GM23338 (cell line): ENCODE results near the gene TRIAP1. TPM values are rescaled to one million over a fixed set of nuclear protein-coding genes. Genes with fewer than 3 reads are reported as not detected.

Experiments
- ATAC-seq: fragments of 200-7000 bp; cut with Tn5 transposase; 3 replicates; pipeline ENCODE4 v1.9.1; 2020
- DNase-seq: peaks from one replicate; pipeline ENCODE4 v3.0.0-alpha.2; 2015; ENCODE audit warnings: low spot score
- H2AFZ ChIP-seq: fragments of 200-600 bp; sonication (generic); 2 replicates; pipeline ENCODE4 v1.8.0; 2016; ENCODE audit warnings: antibody characterized with exemption, mild to moderate bottlenecking, moderate library complexity
- H3F3A ChIP-seq: fragments of 200-600 bp; sonication (generic); replicated peaks from 2 replicates; pipeline ENCODE4 v1.8.0; 2017; ENCODE audit warnings: antibody characterized with exemption, mixed run types, low read depth
- H3K27ac ChIP-seq: fragments of 200-600 bp; sonication (generic); 2 replicates; pipeline ENCODE4 v1.6.1; 2016; ENCODE audit warnings: low read depth
- H3K27me3 ChIP-seq: fragments of 200-600 bp; sonication (generic); 2 replicates; pipeline ENCODE4 v1.8.0; 2016; ENCODE audit warnings: mild to moderate bottlenecking, mixed run types, moderate library complexity; ENCODE audit not compliant: insufficient read depth
- H3K36me3 ChIP-seq: fragments of 200-600 bp; sonication (generic); 2 replicates; pipeline ENCODE4 v1.8.0; 2016; ENCODE audit warnings: mild to moderate bottlenecking; ENCODE audit not compliant: insufficient read depth
- H3K4me1 ChIP-seq: fragments of 200-600 bp; sonication (generic); 2 replicates; pipeline ENCODE4 v1.8.0; 2016; ENCODE audit warnings: mild to moderate bottlenecking, moderate library complexity; ENCODE audit not compliant: insufficient read depth
- H3K4me2 ChIP-seq: fragments of 200-600 bp; sonication (generic); 2 replicates; pipeline ENCODE4 v1.7.1; 2017; ENCODE audit warnings: mixed run types
- H3K4me3 ChIP-seq: fragments of 200-600 bp; sonication (generic); 2 replicates; pipeline ENCODE4 v1.6.1; 2016; ENCODE audit warnings: mixed run types
- H3K79me2 ChIP-seq: fragments of 200-600 bp; sonication (generic); replicated peaks from 2 replicates; pipeline ENCODE4 v1.8.0; 2017; ENCODE audit warnings: mild to moderate bottlenecking; ENCODE audit not compliant: insufficient read depth
- H3K9me2 ChIP-seq: fragments of 200-600 bp; sonication (generic); 2 replicates; pipeline ENCODE4 v1.8.0; 2017; ENCODE audit not compliant: insufficient read depth
- H4K20me1 ChIP-seq: fragments of 200-600 bp; sonication (generic); replicated peaks from 2 replicates; pipeline ENCODE4 v1.8.0; 2017; ENCODE audit warnings: mild to moderate bottlenecking; ENCODE audit not compliant: insufficient read depth
- H3K27ac Mint-ChIP-seq: 2 replicates; pipeline ENCODE4 v1.8.0; 2020; ENCODE audit warnings: inconsistent platforms, mild to moderate bottlenecking, moderate library complexity, mixed read lengths
- H3K27me3 Mint-ChIP-seq: 3 replicates; pipeline ENCODE4 v1.8.0; 2022; ENCODE audit warnings: low read depth, mild to moderate bottlenecking, moderate library complexity, mixed read lengths, inconsistent platforms; ENCODE audit not compliant: insufficient read depth, poor library complexity
- H3K36me3 Mint-ChIP-seq: 3 replicates; pipeline ENCODE4 v1.8.0; 2021; ENCODE audit warnings: low read depth, mild to moderate bottlenecking, inconsistent platforms, moderate library complexity, mixed read lengths
- H3K4me1 Mint-ChIP-seq: 3 replicates; pipeline ENCODE4 v1.8.0; 2020; ENCODE audit warnings: mild to moderate bottlenecking, inconsistent platforms, mixed read lengths
- H3K4me3 Mint-ChIP-seq: 3 replicates; pipeline ENCODE4 v1.8.0; 2021; ENCODE audit warnings: moderate library complexity, mild to moderate bottlenecking, inconsistent platforms, mixed read lengths
- H3K9me3 Mint-ChIP-seq: 3 replicates; pipeline ENCODE4 v1.8.0; 2020; ENCODE audit warnings: moderate library complexity, mild to moderate bottlenecking, inconsistent platforms, mixed read lengths
- POLR2AphosphoS5 ChIP-seq: IDR thresholded peaks from 2 replicates; pipeline ENCODE4 v1.6.1; 2016; ENCODE audit warnings: antibody characterized with exemption, low read depth
- ZNF114 ChIP-seq: fragments of 250-450 bp; sonication (Bioruptor Pico); IDR thresholded peaks from 2 replicates; pipeline ENCODE4 v1.5.0; 2020; ENCODE audit warnings: mild to moderate bottlenecking, moderate library complexity
- polyA plus RNA-seq: library from polyadenylated mRNA; unstranded; fragments of >200 nt; fragmentation: Nextera tagmentation; extraction: Ambion mirVana; gene quantifications from 2 replicates; pipeline ENCODE4 v1.2.1, GENCODE V29; 2016
- total RNA-seq: library from RNA; depleted of rRNA; stranded (reverse); fragments of >200 nt; shearing (Covaris generic); gene quantifications from 2 replicates; pipeline ENCODE4 v1.2.3, GENCODE V29; 2014
- TF ChIP-seq, protein P1 (sequence below): IDR thresholded peaks from 2 replicates; pipeline ENCODE4 v1.6.1; 2016; ENCODE audit warnings: antibody characterized with exemption
- TF ChIP-seq, protein P2 (sequence below): IDR thresholded peaks from one replicate; pipeline ENCODE4 v1.6.1; 2018; ENCODE audit warnings: antibody characterized with exemption; ENCODE audit not compliant: unreplicated experiment
- TF ChIP-seq, protein P3 (sequence below): fragments of 250-450 bp; sonication (Bioruptor Pico); IDR thresholded peaks from 2 replicates; pipeline ENCODE4 v1.5.0; 2020; ENCODE audit warnings: mild to moderate bottlenecking, moderate library complexity

Gene TRIAP1
- total and polyA plus RNA-seq, 2 experiments from 2014 or later: 53.4 to 94.2 TPM

DNA sequence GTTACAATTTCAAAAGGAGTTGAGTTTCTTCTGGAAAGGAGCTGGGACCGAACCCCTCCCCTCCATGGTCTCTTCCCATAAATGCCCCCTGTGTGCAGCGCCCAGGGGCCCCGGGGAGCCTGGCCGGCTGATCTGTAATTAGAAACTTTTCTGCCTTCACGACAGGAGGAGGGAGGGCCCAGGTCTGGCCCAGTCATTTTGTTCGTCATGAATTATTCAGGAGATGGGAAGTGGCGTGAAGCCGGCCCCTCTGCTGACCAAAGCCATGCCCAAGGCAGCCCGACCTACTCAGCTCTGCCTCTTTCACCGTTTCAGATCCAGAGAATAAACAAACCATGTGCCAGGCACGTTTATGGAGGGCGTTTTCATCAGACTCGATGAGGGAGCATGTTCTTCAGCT is 44.0 kb downstream of the TRIAP1 start (continued):
- TF ChIP-seq POLR2AphosphoS5: 0 out of 2 replicates have a peak, but pooled peaks have one; percentile 23

DNA sequence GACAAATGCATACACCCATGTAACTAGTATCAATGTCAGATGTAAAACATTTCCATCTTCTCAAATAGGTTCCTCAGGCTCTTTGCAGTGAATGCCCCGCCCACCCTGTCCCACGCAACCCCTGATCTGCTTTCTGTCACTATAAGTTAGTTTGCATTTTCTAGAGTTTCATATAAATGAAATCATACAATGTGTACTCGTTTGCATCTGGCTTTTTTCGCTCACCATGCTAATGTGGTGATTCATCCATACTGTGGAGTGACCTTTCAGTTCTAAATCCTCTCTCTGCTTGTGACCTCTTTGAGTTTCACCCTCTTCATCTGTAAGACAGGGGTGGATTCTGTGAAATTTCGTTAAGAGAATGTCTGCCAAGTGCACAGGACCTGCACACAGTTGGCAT is 46.7 kb downstream of the TRIAP1 start:
- TF ChIP-seq, protein P1, sequence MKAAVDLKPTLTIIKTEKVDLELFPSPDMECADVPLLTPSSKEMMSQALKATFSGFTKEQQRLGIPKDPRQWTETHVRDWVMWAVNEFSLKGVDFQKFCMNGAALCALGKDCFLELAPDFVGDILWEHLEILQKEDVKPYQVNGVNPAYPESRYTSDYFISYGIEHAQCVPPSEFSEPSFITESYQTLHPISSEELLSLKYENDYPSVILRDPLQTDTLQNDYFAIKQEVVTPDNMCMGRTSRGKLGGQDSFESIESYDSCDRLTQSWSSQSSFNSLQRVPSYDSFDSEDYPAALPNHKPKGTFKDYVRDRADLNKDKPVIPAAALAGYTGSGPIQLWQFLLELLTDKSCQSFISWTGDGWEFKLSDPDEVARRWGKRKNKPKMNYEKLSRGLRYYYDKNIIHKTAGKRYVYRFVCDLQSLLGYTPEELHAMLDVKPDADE: no peak
- TF ChIP-seq, protein P2, sequence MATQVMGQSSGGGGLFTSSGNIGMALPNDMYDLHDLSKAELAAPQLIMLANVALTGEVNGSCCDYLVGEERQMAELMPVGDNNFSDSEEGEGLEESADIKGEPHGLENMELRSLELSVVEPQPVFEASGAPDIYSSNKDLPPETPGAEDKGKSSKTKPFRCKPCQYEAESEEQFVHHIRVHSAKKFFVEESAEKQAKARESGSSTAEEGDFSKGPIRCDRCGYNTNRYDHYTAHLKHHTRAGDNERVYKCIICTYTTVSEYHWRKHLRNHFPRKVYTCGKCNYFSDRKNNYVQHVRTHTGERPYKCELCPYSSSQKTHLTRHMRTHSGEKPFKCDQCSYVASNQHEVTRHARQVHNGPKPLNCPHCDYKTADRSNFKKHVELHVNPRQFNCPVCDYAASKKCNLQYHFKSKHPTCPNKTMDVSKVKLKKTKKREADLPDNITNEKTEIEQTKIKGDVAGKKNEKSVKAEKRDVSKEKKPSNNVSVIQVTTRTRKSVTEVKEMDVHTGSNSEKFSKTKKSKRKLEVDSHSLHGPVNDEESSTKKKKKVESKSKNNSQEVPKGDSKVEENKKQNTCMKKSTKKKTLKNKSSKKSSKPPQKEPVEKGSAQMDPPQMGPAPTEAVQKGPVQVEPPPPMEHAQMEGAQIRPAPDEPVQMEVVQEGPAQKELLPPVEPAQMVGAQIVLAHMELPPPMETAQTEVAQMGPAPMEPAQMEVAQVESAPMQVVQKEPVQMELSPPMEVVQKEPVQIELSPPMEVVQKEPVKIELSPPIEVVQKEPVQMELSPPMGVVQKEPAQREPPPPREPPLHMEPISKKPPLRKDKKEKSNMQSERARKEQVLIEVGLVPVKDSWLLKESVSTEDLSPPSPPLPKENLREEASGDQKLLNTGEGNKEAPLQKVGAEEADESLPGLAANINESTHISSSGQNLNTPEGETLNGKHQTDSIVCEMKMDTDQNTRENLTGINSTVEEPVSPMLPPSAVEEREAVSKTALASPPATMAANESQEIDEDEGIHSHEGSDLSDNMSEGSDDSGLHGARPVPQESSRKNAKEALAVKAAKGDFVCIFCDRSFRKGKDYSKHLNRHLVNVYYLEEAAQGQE: no peak
- Mint-ChIP-seq H3K9me3 (no peaks in the 10 kb centered on the region), H3K27me3 (peaks cover 19% of the 10 kb centered on the region)

DNA sequence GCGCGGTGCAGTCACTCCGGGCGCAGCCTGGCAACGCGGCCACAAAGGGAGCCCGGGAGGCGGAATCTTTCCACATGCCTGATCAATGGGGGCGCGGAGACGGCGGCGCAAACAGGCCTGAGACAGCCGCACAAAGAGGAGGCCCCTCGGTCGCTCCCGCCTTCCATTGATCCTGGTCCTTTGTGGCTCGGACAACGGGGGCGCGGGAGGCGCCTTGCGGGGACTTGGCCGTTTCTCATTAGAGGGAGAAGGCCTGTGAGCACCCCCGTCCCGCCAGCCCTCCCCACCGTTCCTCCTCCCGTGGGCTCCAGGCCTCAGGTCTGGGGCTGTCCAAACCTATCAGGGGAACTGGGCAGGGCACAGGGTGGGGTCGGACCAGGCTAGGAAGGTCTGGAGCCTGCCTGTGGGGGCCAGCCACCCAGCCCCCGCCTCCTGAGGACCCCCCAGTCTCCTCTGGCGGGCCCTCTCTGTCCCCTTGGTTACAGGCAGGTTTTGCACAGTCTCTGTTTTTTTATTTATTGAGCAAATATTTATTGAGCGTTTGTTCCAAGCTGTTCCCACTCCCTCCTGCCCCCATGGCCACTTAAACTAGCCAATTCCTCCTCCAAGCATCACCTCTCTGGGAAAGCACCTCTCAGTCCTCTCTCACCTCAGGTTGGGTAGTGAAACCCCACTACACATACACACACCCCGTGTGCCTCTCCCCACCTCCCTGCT is 48.2 kb downstream of the TRIAP1 start:
- peaks cover 30% of the 10 kb centered on the region for H3F3A ChIP-seq
- no peaks in the 10 kb centered on the region for H4K20me1 ChIP-seq
- ATAC-seq (peak; percentile 6), DNase-seq (peak; percentile 69)
- Mint-ChIP-seq H3K4me3 (no peak overlapping the region; the same call in 2 of the 3 replicates), H3K9me3 (no peaks in the 10 kb centered on the region), H3K27ac (no peak overlapping the region), H3K4me1 (peaks cover 38% of the 10 kb centered on the region), H3K36me3 (no peaks in the 10 kb centered on the region), H3K27me3 (peaks cover 19% of the 10 kb centered on the region)
- peaks cover 43% of the 10 kb centered on the region for H3K4me1 ChIP-seq
- H3K9me2 ChIP-seq: no peaks in the 10 kb centered on the region
- H3K27me3 ChIP-seq: no peaks in the 10 kb centered on the region
- H3K4me3 ChIP-seq: peak overlapping the region; percentile 26; the same call in 1 of the 2 replicates
- H3K27ac ChIP-seq: 0 out of 2 replicates have a peak overlapping the region, but pooled peaks have one; percentile 26
- peak overlapping the region; percentile 98 for H2AFZ ChIP-seq
- peak overlapping the region; percentile 66; the same call in 1 of the 2 replicates for H3K4me2 ChIP-seq
- no peaks in the 10 kb centered on the region for H3K79me2 ChIP-seq
- H3K36me3 ChIP-seq: no peaks in the 10 kb centered on the region
- TF ChIP-seq, protein P3, sequence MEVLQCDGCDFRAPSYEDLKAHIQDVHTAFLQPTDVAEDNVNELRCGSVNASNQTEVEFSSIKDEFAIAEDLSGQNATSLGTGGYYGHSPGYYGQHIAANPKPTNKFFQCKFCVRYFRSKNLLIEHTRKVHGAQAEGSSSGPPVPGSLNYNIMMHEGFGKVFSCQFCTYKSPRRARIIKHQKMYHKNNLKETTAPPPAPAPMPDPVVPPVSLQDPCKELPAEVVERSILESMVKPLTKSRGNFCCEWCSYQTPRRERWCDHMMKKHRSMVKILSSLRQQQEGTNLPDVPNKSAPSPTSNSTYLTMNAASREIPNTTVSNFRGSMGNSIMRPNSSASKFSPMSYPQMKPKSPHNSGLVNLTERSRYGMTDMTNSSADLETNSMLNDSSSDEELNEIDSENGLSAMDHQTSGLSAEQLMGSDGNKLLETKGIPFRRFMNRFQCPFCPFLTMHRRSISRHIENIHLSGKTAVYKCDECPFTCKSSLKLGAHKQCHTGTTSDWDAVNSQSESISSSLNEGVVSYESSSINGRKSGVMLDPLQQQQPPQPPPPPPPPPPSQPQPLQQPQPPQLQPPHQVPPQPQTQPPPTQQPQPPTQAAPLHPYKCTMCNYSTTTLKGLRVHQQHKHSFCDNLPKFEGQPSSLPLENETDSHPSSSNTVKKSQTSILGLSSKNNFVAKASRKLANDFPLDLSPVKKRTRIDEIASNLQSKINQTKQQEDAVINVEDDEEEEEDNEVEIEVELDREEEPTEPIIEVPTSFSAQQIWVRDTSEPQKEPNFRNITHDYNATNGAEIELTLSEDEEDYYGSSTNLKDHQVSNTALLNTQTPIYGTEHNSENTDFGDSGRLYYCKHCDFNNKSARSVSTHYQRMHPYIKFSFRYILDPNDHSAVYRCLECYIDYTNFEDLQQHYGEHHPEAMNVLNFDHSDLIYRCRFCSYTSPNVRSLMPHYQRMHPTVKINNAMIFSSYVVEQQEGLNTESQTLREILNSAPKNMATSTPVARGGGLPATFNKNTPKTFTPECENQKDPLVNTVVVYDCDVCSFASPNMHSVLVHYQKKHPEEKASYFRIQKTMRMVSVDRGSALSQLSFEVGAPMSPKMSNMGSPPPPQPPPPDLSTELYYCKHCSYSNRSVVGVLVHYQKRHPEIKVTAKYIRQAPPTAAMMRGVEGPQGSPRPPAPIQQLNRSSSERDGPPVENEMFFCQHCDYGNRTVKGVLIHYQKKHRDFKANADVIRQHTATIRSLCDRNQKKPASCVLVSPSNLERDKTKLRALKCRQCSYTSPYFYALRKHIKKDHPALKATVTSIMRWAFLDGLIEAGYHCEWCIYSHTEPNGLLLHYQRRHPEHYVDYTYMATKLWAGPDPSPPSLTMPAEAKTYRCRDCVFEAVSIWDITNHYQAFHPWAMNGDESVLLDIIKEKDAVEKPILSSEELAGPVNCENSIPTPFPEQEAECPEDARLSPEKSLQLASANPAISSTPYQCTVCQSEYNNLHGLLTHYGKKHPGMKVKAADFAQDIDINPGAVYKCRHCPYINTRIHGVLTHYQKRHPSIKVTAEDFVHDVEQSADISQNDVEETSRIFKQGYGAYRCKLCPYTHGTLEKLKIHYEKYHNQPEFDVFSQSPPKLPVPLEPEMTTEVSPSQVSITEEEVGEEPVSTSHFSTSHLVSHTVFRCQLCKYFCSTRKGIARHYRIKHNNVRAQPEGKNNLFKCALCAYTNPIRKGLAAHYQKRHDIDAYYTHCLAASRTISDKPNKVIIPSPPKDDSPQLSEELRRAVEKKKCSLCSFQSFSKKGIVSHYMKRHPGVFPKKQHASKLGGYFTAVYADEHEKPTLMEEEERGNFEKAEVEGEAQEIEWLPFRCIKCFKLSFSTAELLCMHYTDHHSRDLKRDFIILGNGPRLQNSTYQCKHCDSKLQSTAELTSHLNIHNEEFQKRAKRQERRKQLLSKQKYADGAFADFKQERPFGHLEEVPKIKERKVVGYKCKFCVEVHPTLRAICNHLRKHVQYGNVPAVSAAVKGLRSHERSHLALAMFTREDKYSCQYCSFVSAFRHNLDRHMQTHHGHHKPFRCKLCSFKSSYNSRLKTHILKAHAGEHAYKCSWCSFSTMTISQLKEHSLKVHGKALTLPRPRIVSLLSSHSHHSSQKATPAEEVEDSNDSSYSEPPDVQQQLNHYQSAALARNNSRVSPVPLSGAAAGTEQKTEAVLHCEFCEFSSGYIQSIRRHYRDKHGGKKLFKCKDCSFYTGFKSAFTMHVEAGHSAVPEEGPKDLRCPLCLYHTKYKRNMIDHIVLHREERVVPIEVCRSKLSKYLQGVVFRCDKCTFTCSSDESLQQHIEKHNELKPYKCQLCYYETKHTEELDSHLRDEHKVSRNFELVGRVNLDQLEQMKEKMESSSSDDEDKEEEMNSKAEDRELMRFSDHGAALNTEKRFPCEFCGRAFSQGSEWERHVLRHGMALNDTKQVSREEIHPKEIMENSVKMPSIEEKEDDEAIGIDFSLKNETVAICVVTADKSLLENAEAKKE (CRISPR knock-in tag): no peak
- TF ChIP-seq, protein P1: no peak
- TF ChIP-seq ZNF114 (CRISPR knock-in tag): no peak

More for the DNA sequence above, 46.7 kb downstream of the TRIAP1 start:
- Histone ChIP-seq H3K4me2 (no peak overlapping the region), H3K79me2 (no peaks in the 10 kb centered on the region), H3K27ac (no peak overlapping the region), H2AFZ (no peak overlapping the region), H3K36me3 (no peaks in the 10 kb centered on the region), H4K20me1 (no peaks in the 10 kb centered on the region), H3F3A (peaks cover 16% of the 10 kb centered on the region), H3K27me3 (no peaks in the 10 kb centered on the region), H3K4me3 (no peak overlapping the region), H3K9me2 (no peaks in the 10 kb centered on the region), H3K4me1 (peaks cover 32% of the 10 kb centered on the region)
- Mint-ChIP-seq H3K4me1 (peaks cover 27% of the 10 kb centered on the region), H3K36me3 (no peaks in the 10 kb centered on the region), H3K27ac (no peak overlapping the region), H3K4me3 (no peak overlapping the region)
- ATAC-seq (no peak), DNase-seq (no peak)
